ENCODE measurements around the gene ABCC6. TPM values are rescaled to one million over a fixed set of nuclear protein-coding genes. Genes with fewer than 3 reads are reported as not detected.

The ABCC6 gene
- total RNA-seq, 4 donors from 2014 or later = 0.20 to 7.0 (median 0.66) TPM

GRCh38 chr16:16168431-16168830 lies 54.9 kb downstream of the ABCC6 start:
- H3K27me3 ChIP-seq = no peaks in the 10 kb centered on the region
- no peaks in the 10 kb centered on the region for H3K4me1 ChIP-seq
- no peaks in the 10 kb centered on the region for H3K36me3 ChIP-seq
- 87 to 90% methylated on average over 14 of the region's 14 CpGs for WGBS, 2 donors
- no peaks in the 10 kb centered on the region for H3K9me3 ChIP-seq
- H3K27ac ChIP-seq = no peak overlapping the region
- no peak for TF ChIP-seq POLR2A (IDR thresholded peaks at IDR 0.05)
- no peak overlapping the region for H3K4me3 ChIP-seq
- DNase-seq (ENCODE audit: low spot score in 2 of 2) = no peak

GRCh38 chr16:16167927-16168326 lies 55.4 kb downstream of the ABCC6 start:
- no peak for TF ChIP-seq POLR2A (IDR thresholded peaks at IDR 0.05)
- TF ChIP-seq EP300 (IDR thresholded peaks at IDR 0.05) = no peak
- no peak for TF ChIP-seq CTCF (IDR thresholded peaks at IDR 0.05)
- no peaks in the 10 kb centered on the region for H3K4me1 ChIP-seq
- DNase-seq (ENCODE audit: low spot score in 2 of 2) = no peak
- H3K27me3 ChIP-seq = no peaks in the 10 kb centered on the region
- no peak overlapping the region for H3K27ac ChIP-seq
- H3K4me3 ChIP-seq = no peak overlapping the region
- WGBS, 2 donors = 91% methylated on average over 11 of the region's 11 CpGs
- H3K36me3 ChIP-seq = no peaks in the 10 kb centered on the region
- no peaks in the 10 kb centered on the region for H3K9me3 ChIP-seq

GRCh38 chr16:16166949-16167348 lies 56.3 kb downstream of the ABCC6 start:
- Histone ChIP-seq H3K36me3 (no peaks in the 10 kb centered on the region), H3K27ac (no peak overlapping the region), H3K4me3 (no peak overlapping the region), H3K27me3 (no peaks in the 10 kb centered on the region), H3K9me3 (no peaks in the 10 kb centered on the region), H3K4me1 (no peaks in the 10 kb centered on the region)
- WGBS, 2 donors = 30 to 36% methylated on average over 2 of the region's 2 CpGs
- no peak for DNase-seq (ENCODE audit: low spot score in 2 of 2)
- TF ChIP-seq EP300 (IDR thresholded peaks at IDR 0.05) = no peak
- no peak for TF ChIP-seq POLR2A (IDR thresholded peaks at IDR 0.05)
- TF ChIP-seq CTCF (IDR thresholded peaks at IDR 0.05) = no peak

- Histone ChIP-seq H3K4me3 (no peak overlapping the region), H3K27me3 (no peaks in the 10 kb centered on the region), H3K36me3 (no peaks in the 10 kb centered on the region), H3K9me3 (no peaks in the 10 kb centered on the region), H3K4me1 (no peaks in the 10 kb centered on the region), H3K27ac (no peak overlapping the region)
- DNase-seq (ENCODE audit: low spot score in 2 of 2) = no peak
- TF ChIP-seq EP300 (IDR thresholded peaks at IDR 0.05) (no peak), POLR2A (IDR thresholded peaks at IDR 0.05) (no peak), CTCF (IDR thresholded peaks at IDR 0.05) (no peak)
- WGBS, 2 donors = 82 to 90% methylated on average over 7 of the region's 7 CpGs
These were observed 57.2 kb downstream of the ABCC6 start for GRCh38 chr16:16166085-16166484.

- no peaks in the 10 kb centered on the region for H3K27me3 ChIP-seq
- WGBS, 2 donors = 75 to 86% methylated on average over 3 of the region's 3 CpGs
- no peak for TF ChIP-seq EP300 (IDR thresholded peaks at IDR 0.05)
- TF ChIP-seq POLR2A (IDR thresholded peaks at IDR 0.05) = no peak
- TF ChIP-seq CTCF (IDR thresholded peaks at IDR 0.05) = no peak
- H3K9me3 ChIP-seq = peaks cover 0 to 7% (median under 1%) of the 10 kb centered on the region in 4 donors
- H3K36me3 ChIP-seq = no peaks in the 10 kb centered on the region
- H3K4me3 ChIP-seq = no peak overlapping the region
- no peaks in the 10 kb centered on the region for H3K4me1 ChIP-seq
- H3K27ac ChIP-seq = no peak overlapping the region
- no peak for DNase-seq (ENCODE audit: low spot score in 2 of 2)
These were observed 59.1 kb downstream of the ABCC6 start for GRCh38 chr16:16164243-16164642.

GRCh38 chr16:16163571-16163970 lies 59.7 kb downstream of the ABCC6 start:
- Histone ChIP-seq H3K36me3 (no peaks in the 10 kb centered on the region), H3K9me3 (peaks cover 0 to 14% (median 4%) of the 10 kb centered on the region in 4 donors), H3K27ac (no peak overlapping the region), H3K27me3 (no peaks in the 10 kb centered on the region), H3K4me3 (no peak overlapping the region), H3K4me1 (no peaks in the 10 kb centered on the region)
- DNase-seq (ENCODE audit: low spot score in 2 of 2) = no peak
- TF ChIP-seq POLR2A (IDR thresholded peaks at IDR 0.05) = no peak
- no peak for TF ChIP-seq EP300 (IDR thresholded peaks at IDR 0.05)
- no peak for TF ChIP-seq CTCF (IDR thresholded peaks at IDR 0.05)
- WGBS, 2 donors = 67 to 74% methylated on average over 5 of the region's 5 CpGs
